Suprapubic skin (tissue), 4 donors: ENCODE results near the gene MTERF4.

ENCODE experiments used
- EP300 ChIP-seq: sonication (generic); formaldehyde crosslinking; IDR thresholded peaks from one replicate; pipeline ENCODE4 v1.6.1; 2017; ENCODE audit warnings: antibody characterized with exemption
- POLR2A ChIP-seq, 2 donors: fragments of 450-650 bp; IDR thresholded peaks; one replicate each; pipeline ENCODE4 v1.6.1; 2017; ENCODE audit warnings: antibody characterized with exemption in 2 of 2, mild to moderate bottlenecking in 2 of 2, moderate library complexity in 2 of 2
- POLR2AphosphoS5 ChIP-seq, 3 donors: sonication (generic); formaldehyde crosslinking; IDR thresholded peaks; one replicate each; pipeline ENCODE4 v1.6.1; 2017; ENCODE audit warnings: antibody characterized with exemption in 3 of 3
- TF ChIP-seq, protein P1 (sequence below), 2 donors: fragments of 200-600 bp in 1 of 2; fragments of 450-650 bp in 1 of 2; sonication (generic) in 1 of 2; IDR thresholded peaks; one replicate each; pipeline ENCODE4 v1.5.1; 2016 to 2019; ENCODE audit warnings: antibody characterized with exemption in 2 of 2, mild to moderate bottlenecking in 1 of 2, moderate library complexity in 1 of 2

- TF ChIP-seq POLR2AphosphoS5 (IDR thresholded peaks at IDR 0.05) (no peak), EP300 (no peak), POLR2A (IDR thresholded peaks at IDR 0.05) (no peak)
- TF ChIP-seq, protein P1, sequence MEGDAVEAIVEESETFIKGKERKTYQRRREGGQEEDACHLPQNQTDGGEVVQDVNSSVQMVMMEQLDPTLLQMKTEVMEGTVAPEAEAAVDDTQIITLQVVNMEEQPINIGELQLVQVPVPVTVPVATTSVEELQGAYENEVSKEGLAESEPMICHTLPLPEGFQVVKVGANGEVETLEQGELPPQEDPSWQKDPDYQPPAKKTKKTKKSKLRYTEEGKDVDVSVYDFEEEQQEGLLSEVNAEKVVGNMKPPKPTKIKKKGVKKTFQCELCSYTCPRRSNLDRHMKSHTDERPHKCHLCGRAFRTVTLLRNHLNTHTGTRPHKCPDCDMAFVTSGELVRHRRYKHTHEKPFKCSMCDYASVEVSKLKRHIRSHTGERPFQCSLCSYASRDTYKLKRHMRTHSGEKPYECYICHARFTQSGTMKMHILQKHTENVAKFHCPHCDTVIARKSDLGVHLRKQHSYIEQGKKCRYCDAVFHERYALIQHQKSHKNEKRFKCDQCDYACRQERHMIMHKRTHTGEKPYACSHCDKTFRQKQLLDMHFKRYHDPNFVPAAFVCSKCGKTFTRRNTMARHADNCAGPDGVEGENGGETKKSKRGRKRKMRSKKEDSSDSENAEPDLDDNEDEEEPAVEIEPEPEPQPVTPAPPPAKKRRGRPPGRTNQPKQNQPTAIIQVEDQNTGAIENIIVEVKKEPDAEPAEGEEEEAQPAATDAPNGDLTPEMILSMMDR (IDR thresholded peaks at IDR 0.05), result no peak
Observed at GRCh38 chr2:241146286-241146685, 44.2 kb upstream of the MTERF4 start.
